Ovary (tissue), 3 donors: ENCODE data around the gene ADAD1.

ENCODE experiments used
- POLR2A ChIP-seq: fragments of 450-650 bp; IDR thresholded peaks from one replicate; pipeline ENCODE4 v1.6.1; 2017; ENCODE audit warnings: antibody characterized with exemption, mild to moderate bottlenecking, moderate library complexity
- TF ChIP-seq, protein P1 (sequence below), 3 donors: fragments of 450-650 bp in 2 of 3; fragments of 200-600 bp in 1 of 3; IDR thresholded peaks; one replicate each; pipeline versions ENCODE4 v1.5.1 to v1.8.0; 2016 to 2022; ENCODE audit warnings: antibody characterized with exemption in 3 of 3, mild to moderate bottlenecking in 1 of 3
- donor health status: DM: no; HTN: no; CAD: no.

DNA sequence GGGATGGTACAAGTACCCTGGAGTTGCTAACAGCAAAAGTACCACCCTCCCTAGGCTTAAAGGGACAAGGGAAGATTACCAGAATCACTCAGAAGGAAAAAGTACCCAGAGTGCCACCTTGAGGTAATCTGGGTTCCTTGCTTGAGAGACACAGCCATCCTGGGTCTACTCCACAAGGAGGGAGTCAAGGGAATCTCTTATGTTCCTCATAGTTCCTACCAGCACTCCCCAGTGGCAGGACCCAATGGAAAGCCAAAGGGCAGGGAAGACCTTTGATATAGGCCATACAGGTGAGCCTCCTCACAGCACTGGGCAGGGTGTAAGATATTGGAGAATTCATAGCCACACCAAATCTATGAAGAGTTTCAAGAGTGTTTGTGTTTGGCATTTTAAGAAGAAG, 72.0 kb downstream of the ADAD1 start:
- TF ChIP-seq, protein P1, sequence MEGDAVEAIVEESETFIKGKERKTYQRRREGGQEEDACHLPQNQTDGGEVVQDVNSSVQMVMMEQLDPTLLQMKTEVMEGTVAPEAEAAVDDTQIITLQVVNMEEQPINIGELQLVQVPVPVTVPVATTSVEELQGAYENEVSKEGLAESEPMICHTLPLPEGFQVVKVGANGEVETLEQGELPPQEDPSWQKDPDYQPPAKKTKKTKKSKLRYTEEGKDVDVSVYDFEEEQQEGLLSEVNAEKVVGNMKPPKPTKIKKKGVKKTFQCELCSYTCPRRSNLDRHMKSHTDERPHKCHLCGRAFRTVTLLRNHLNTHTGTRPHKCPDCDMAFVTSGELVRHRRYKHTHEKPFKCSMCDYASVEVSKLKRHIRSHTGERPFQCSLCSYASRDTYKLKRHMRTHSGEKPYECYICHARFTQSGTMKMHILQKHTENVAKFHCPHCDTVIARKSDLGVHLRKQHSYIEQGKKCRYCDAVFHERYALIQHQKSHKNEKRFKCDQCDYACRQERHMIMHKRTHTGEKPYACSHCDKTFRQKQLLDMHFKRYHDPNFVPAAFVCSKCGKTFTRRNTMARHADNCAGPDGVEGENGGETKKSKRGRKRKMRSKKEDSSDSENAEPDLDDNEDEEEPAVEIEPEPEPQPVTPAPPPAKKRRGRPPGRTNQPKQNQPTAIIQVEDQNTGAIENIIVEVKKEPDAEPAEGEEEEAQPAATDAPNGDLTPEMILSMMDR (IDR thresholded peaks at IDR 0.05) = no peak
- no peak for TF ChIP-seq POLR2A
